Cardiac fibroblast (primary cell): ENCODE results near the gene GOLGA8J.
"Not testable (repeated sequence)": the region's sequence is repeated elsewhere in the genome, so short reads cannot be mapped to it uniquely, and the experiment has no call there.

ENCODE experiments used
- DNase-seq, 2 donors: peaks; one replicate each; pipeline versions ENCODE4 v3.0.0 to v3.0.0-alpha.2; 2010; ENCODE audit warnings: low read depth in 2 of 2
- H3K4me3 ChIP-seq, 2 donors: replicated peaks in 1 of 2; 1 replicate in 1 of 2; 2 replicates in 1 of 2; pipeline ENCODE4 v1.5.1; 2011; ENCODE audit warnings: low read depth in 2 of 2, low read length in 2 of 2, mild to moderate bottlenecking in 2 of 2, moderate library complexity in 1 of 2
- CTCF ChIP-seq: IDR thresholded peaks from one replicate; pipeline ENCODE4 v1.5.1; 2011; ENCODE audit warnings: low read depth, mild to moderate bottlenecking, low read length, inconsistent platforms

Gene GOLGA8J

DNA sequence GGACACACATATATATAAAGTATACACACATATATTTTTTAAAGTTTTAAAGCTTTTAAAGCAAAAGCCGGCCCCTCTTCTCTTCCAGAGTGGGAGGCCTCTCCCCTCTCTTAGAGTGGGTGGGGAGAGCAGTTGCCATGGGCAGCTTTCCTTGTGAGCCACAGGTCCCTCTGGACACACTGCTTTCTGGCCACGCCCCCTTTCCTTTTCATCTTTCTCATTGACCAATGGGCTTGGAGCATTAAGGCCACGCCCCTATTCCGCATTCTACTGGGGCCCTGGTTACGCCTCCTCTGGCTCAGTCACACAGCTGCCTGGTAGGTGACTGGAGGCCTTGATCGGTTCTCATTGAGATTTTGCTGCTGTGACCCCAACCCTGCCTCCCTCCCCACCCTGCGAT, at the start of gene GOLGA8J:
Gene GOLGA8J, plus strand, starts transcription at position 301 of the 400 bp plus-strand sequence. Its CDS starts 98 bp downstream, at position 399.
- H3K4me3 ChIP-seq, DNase-seq: not testable (repeated sequence)

DNA sequence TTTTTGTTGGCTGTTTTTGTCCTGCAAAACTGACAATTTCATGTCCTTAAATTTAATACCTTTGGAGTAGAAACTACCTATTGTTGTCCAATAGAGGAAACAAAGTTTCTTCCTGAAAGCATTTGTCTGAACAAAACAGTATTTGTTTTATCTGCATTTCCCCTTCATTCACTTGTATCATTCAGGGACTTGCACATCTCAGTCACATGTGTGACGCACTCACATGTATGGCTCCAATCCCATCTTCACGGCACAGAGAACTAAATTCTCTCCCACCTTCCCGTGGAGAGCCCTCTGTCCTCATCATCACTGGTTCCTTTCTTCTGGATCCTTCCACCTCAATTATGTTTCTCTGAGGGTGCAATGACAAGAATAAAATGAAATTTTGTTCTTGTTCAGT, 49.5 kb upstream of the GOLGA8J start:
- TF ChIP-seq CTCF = no peak
- no peak overlapping the region for H3K4me3 ChIP-seq
- no peak for DNase-seq

DNA sequence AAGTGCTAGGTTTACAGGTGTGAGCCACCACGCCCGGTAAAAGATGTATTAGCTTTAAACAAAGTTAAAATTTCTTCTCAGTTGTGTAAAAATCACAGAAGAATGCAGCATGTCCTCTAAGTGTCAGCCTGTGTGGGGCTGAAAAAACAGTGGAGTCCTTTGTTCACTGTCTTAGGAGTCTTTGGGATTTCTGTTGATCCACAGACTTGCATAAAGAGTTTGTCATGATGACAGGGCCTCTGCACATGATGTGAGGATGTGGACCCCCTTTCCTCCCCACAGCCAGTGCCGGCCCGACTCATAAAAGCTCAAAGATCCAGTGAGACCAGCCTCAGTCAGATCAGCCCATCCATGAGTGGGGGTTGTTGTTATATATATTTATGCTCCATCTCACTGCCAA, 49.0 kb upstream of the GOLGA8J start:
- DNase-seq = no peak
- H3K4me3 ChIP-seq = no peak overlapping the region
- TF ChIP-seq CTCF = no peak

DNA sequence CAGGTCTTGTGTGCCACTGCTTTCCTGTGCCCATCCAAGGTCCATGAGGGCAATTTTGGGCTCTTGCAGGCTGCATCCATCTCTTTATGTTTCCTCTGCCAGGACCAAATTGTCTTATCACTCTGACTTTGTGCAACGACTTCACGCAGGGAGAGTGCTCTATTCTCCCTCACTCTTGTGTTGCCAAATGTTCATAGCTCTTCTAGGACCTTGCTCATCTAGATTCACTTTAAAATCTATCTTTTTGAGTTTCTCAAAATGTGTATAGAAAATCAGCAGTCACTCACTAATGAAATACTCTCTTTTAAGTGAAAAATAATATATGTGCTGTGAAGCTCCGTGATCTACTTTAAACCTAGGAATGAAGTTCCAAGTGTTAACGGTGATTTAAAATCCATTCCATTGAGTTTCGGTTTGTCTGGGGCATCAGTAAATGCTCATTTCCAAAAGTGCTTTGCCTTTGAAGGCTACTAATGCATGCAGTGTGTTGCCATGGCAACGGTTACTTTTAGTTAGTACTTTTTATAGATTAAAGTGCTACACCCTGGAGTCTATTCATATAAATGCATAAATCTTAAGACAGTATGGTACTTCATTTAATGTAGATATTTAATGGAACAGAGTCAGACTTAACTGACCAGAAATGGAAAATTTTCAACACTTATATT, 46.6 kb upstream of the GOLGA8J start:
- no peak for TF ChIP-seq CTCF
- H3K4me3 ChIP-seq = no peak overlapping the region
- DNase-seq = no peak

- H3K4me3 ChIP-seq = no peak overlapping the region
- DNase-seq = peak in 1 of 2 donors; percentile 23
- TF ChIP-seq CTCF = no peak
Observed at GRCh38 chr15:30038667-30039523, 43.9 kb upstream of the GOLGA8J start.

DNA sequence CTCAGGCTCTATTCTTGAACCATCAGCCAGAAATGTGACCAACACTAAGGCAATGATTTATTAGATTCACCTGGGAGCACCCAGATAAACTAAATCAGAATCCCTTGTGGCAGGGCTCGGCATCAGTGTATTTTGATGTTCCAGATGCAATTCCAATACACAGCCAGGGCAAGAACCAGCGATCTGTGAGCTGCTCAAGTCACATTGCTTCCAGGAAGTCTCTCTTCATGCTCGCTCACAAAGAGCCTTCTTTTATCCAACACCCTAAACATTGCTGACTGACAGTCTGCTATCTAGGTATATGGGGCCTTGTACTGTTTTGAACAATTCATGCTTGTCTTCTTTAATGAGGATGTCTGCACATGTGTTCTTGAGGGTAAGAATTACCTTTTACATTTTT, 40.9 kb upstream of the GOLGA8J start:
- no peak for DNase-seq
- TF ChIP-seq CTCF = no peak
- no peak overlapping the region for H3K4me3 ChIP-seq

DNA sequence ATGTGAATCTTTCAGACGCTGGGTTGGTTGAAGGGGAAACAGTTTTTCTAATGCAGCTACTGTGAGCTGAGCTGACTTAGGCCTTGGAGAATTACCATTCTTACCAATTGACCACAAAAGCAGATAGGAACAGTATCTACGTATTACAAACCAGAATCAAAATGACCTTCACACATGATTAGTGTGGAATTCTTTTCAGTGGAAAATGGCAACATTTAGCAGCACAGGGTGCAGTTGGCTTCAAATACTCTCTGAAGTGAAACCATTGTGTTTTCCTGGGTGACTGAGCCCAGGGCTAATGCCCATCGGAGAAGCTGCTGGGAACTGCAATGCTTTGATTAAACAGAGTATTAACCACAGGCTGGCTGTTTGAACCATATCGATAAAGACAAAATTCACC, 40.2 kb upstream of the GOLGA8J start:
- H3K4me3 ChIP-seq = no peak overlapping the region
- TF ChIP-seq CTCF = no peak
- peak in 1 of 2 donors; percentile 19 for DNase-seq
